Heart right ventricle (tissue), 16 donors: Measurements from ENCODE around the gene PITX2. TPM values are rescaled to one million over a fixed set of nuclear protein-coding genes. Genes with fewer than 3 reads are reported as not detected.

Source experiments
- ATAC-seq, 8 donors: fragments of 200-7000 bp; cut with Tn5 transposase; one replicate each; pipeline ENCODE4 v1.9.1; 2020; ENCODE audit warnings: mild to moderate bottlenecking in 8 of 8, moderate library complexity in 8 of 8, moderate number of reproducible peaks in 1 of 8
- DNase-seq, 2 donors: peaks; one replicate each; pipeline ENCODE4 v3.0.0-alpha.2; 2020
- H3K27ac ChIP-seq, 10 donors: fragments of 200-600 bp; sonication (generic) in 2 of 10; one replicate each; pipeline versions ENCODE4 v1.5.0 to v1.8.0; 2020 to 2022; ENCODE audit warnings: mild to moderate bottlenecking in 3 of 10
- H3K27me3 ChIP-seq, 7 donors: fragments of 200-600 bp; one replicate each; pipeline ENCODE4 v1.8.0; 2021 to 2022; ENCODE audit warnings: mild to moderate bottlenecking in 2 of 7
- H3K36me3 ChIP-seq, 9 donors: fragments of 200-600 bp; sonication (generic) in 1 of 9; one replicate each; pipeline versions ENCODE4 v1.5.0 to v1.8.0; 2020 to 2022; ENCODE audit warnings: mild to moderate bottlenecking in 2 of 9
- H3K4me1 ChIP-seq, 9 donors: fragments of 200-600 bp; sonication (generic) in 1 of 9; one replicate each; pipeline versions ENCODE4 v1.5.0 to v1.8.0; 2020 to 2022; ENCODE audit warnings: mild to moderate bottlenecking in 4 of 9
- H3K4me3 ChIP-seq, 10 donors: fragments of 200-600 bp; sonication (generic) in 2 of 10; one replicate each; pipeline versions ENCODE4 v1.5.0 to v1.8.0; 2020 to 2022; ENCODE audit warnings: mild to moderate bottlenecking in 7 of 10, moderate library complexity in 2 of 10
- H3K9me3 ChIP-seq, 11 donors: fragments of 200-600 bp in 10 of 11; sonication (generic) in 2 of 11; one replicate each; pipeline versions ENCODE4 v1.5.0 to v1.8.0; 2013 to 2022; ENCODE audit warnings: mild to moderate bottlenecking in 2 of 11, control low read depth in 1 of 11, moderate library complexity in 1 of 11
- CTCF ChIP-seq, 9 donors: fragments of 200-600 bp; sonication (generic) in 2 of 9; IDR thresholded peaks; one replicate each; pipeline versions ENCODE4 v1.5.0 to v1.8.0; 2021 to 2022; ENCODE audit warnings: antibody characterized with exemption in 9 of 9, mild to moderate bottlenecking in 5 of 9, moderate library complexity in 1 of 9
- WGBS, 2 donors: extraction: QIAGEN DNeasy Blood & Tissue Kit; methylation state at CpG; one replicate each; pipeline ENCODE4 v1.1.7; 2013; ENCODE audit warnings: inconsistent platforms in 1 of 2; 5-methylcytosine and 5-hydroxymethylcytosine counted together
- intact Hi-C, 10 donors: fragments of 100-400 bp; cut with DNase I; formaldehyde crosslinking; loops; one replicate each; pipeline versions ENCODE4 v1.11.1 to v1.14.2; 2022
- polyA plus RNA-seq, 2 donors: library from polyadenylated mRNA; stranded (reverse); fragments of 200-250 nt; gene quantifications; one replicate each; pipeline ENCODE4 v1.2.3, GENCODE V29; 2013
- total RNA-seq, 10 donors: library from RNA; stranded (reverse); fragmentation: NEBNext Ultra II Directional in 3 of 10; extraction: Animal tissue kit (Norgen Biotek cat#: 25700) in 3 of 10; gene quantifications; one replicate each; pipeline versions ENCODE4 v1.2.1 to v1.2.4, GENCODE V29; 2021 to 2023
- donor health status: Arrhythmogenic right ventricular cardiomyopathy.
- donor health status: ischemic (EF 13 %, LVEDD 7.1; RV severe dilation, severe dysfunction).
- donor health status: healthy with polysubstance abuse.
- donor health status: DM: no; HTN: yes; CAD: no.
- donor health status: DM: no; HTN: no; CAD: no.
- donor health status: ischemic (EF 25% LVEDD 6.9; RV normal size, moderate dysfunction).
- donor health status: ischemic (EF 25% LVEDD 5.7; RV mildly dilated, moderate dysfunction).
- donor health status: healthy.
- donor health status: DM: yes; HTN: yes; CAD: no.
- donor health status: Ischemic cardiomyopathy.
- donor health status: ischemic (EF 35%, LVEDD 5.7; RV mildly dilated, moderate dysfunction).
- donor health status: nonischemic (EF 11% LVEDD 7.7; RV severe dilation, severe dysfunction).
- donor health status: DM: yes; HTN: yes; CAD: no.
- donor health status: PGD.
- donor health status: ischemic (EF 29% LVEDD 5.4; RV normal size, mild dysfunction).
- donor health status: nonischemic (EF 23%, LVEDD 6.1; RV moderate dilation, normal function).

Gene PITX2
- total and polyA plus RNA-seq, 12 donors: 0.04 to 0.57 (median 0.10) TPM; not detected in 9

GRCh38 chr4:110618581-110619462 lies 4.1 kb downstream of the PITX2 start:
- 19 to 26% methylated on average over 45 of the region's 45 CpGs for WGBS, 2 donors
- Histone ChIP-seq H3K27me3 (peaks cover 34 to 100% (median 100%) of the 10 kb centered on the region in 7 donors), H3K9me3 (no peaks in the 10 kb centered on the region), H3K4me3 (no peak overlapping the region), H3K27ac (no peak overlapping the region), H3K4me1 (peaks cover 0 to 41% (median 29%) of the 10 kb centered on the region in 9 donors), H3K36me3 (no peaks in the 10 kb centered on the region)
- intact Hi-C loops: no loop called here
- DNase-seq: no peak
- no peak for ATAC-seq
- no peak for TF ChIP-seq CTCF (IDR thresholded peaks at IDR 0.05)

GRCh38 chr4:110617646-110618580 lies 5.0 kb downstream of the PITX2 start:
- ATAC-seq: no peak
- Histone ChIP-seq H3K4me1 (peaks cover 0 to 35% (median 26%) of the 10 kb centered on the region in 9 donors), H3K27ac (no peak overlapping the region), H3K36me3 (no peaks in the 10 kb centered on the region), H3K9me3 (no peaks in the 10 kb centered on the region), H3K4me3 (no peak overlapping the region), H3K27me3 (peaks cover 34 to 100% (median 100%) of the 10 kb centered on the region in 7 donors)
- 9 to 12% methylated on average over 38 of the region's 38 CpGs for WGBS, 2 donors
- intact Hi-C loops: no loop called here
- DNase-seq: no peak
- TF ChIP-seq CTCF (IDR thresholded peaks at IDR 0.05): no peak

- WGBS, 2 donors: 24 to 27% methylated on average over 2 of the region's 2 CpGs
- Histone ChIP-seq H3K4me1 (peaks cover 0 to 28% (median 18%) of the 10 kb centered on the region in 9 donors), H3K36me3 (no peaks in the 10 kb centered on the region), H3K4me3 (no peak overlapping the region), H3K9me3 (no peaks in the 10 kb centered on the region), H3K27me3 (peaks cover 33 to 100% (median 100%) of the 10 kb centered on the region in 7 donors), H3K27ac (no peak overlapping the region)
- no peak for ATAC-seq
- no peak for DNase-seq
- no peak for TF ChIP-seq CTCF (IDR thresholded peaks at IDR 0.05)
- intact Hi-C loops: no loop called here
Observed at GRCh38 chr4:110617075-110617640, 5.7 kb downstream of the PITX2 start.
